ENCODE measurements around the gene LGMN.

LGMN gene

DNA sequence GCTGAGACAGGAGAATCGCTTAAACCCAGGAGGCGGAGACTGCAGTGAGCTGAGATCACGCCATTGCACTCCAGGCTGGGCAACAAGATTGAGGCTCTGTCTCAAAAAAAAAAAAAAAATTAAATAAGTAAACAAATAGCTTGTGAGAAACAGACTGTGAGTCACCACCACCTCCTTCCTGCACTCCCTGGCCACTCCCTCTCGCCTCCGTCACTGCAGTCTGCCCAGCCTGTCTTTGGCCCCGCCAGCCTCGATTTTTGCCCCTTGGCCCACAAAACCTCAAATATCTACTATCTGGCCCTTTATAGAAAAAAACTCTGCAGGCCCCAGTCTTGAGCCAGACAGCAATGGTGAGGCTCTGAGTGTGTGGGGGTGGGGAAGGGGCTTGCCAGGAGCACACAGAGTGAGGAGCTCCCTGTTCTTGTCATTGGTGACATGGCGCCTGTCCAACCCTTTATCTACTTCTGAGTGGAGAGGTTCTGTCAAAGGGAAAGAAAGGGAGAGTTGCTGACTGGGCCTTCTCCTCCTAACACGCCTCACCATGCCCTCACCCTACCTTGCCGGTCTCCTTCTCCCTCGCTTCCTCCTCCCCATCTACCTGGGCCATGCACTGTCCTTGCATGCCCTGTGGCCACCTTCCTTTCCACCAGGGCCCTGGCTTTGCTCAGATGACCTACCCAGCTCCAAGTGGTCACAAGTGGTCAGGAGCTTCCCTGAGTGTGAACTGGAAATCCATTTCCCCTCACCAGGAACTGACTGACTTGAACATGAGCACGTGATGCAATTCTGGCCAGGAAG is 22.1 kb downstream of the LGMN start:
- DNase-seq, result peak; percentile 69

DNA sequence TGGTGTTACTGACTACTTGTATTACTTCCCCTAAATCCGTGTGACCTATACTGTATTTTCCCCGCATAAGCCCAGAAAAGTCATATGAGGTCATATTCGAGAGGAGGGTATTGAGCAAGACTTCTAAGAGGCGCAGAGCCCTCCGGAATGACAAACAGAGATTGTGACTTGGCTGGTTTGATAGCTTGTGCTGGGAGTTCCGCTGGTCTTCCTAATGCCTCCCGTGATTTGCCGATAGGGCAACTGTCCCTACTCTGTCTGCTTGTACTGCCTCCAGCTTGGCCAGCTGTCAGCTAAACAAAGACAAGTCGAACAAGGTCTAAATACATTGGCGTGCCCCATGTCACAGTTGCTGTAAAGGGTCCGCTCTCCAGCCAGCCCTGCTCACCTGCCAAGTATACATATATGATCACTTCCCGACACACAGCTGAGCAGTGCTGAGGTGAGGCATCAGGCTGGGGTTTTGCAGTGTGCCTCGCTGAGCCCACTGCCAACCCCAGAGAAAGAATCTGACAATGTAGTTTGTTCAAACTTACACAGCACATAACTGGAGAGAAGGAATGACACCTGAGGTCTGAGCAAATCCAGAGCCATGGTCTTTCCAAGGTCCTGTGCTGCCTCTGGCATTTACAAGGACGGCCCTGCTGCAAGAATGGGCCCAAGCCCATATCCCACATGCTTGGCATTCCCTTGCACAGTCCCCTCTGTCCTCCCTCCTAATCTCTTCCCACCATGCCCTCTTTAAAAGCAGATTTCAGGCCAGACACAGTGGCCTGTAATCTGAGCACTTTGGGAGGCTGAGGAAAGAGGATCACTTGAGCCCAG is 23.7 kb downstream of the LGMN start:
- DNase-seq, result no peak

DNA sequence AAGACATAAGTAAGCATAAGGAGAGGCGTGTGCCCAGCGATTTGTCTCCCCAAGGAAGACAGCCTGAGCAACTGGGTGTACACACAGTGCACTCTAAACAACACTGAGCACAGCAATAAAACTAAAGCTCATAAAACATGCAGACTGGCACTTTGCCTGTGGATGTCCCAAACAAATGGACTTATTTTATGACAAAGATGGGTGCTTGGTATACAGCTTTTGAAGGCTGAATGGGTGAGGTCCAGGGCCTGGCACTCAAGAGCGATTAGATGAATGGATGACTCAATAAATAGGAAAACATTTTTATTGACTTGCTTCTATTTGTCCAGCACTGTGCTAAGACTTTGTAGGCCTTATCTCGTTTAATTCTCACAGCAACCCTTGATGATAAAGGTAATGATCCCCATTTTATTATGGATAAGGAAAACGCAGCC is 28.5 kb downstream of the LGMN start:
- DNase-seq, result no peak

DNA sequence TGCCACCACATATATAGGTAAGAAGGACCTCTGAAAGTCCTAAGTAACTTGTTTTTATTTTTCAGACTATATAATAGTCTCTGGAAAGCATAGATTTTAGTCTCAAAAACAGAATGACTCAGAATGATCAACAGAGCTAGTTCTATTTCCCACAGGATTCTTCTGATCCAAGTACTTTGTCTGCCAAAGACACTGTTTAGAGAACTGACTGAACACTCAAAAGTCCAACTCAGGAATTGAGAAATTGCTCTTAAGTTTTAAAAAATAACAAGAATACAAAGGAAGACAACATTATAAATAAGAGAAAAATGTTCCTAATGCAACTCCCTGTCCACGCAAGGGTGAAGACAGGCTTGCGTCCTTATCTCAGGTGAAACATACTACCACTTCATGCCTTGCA is 29.0 kb downstream of the LGMN start:
- peak; percentile 37 for DNase-seq

DNA sequence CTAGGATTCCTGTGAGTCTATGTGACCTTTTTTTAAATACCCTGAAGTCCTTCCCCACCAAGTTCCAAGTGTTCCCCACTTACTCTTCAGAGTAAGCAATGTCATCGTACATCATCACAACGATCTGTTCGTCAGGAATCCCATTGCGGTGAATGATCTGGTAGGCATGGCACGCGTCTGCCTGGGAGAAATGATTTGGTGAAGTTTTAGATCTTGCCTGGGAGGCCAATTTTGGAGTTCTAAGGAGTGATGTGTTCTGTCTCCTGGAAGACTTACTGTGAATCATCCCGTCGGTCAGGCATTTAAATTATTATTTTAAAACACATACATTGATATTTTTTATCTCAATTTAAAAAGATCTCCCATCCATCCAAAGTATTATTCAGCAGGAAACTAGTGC is 29.8 kb downstream of the LGMN start:
- DNase-seq, result peak; percentile 66

DNA sequence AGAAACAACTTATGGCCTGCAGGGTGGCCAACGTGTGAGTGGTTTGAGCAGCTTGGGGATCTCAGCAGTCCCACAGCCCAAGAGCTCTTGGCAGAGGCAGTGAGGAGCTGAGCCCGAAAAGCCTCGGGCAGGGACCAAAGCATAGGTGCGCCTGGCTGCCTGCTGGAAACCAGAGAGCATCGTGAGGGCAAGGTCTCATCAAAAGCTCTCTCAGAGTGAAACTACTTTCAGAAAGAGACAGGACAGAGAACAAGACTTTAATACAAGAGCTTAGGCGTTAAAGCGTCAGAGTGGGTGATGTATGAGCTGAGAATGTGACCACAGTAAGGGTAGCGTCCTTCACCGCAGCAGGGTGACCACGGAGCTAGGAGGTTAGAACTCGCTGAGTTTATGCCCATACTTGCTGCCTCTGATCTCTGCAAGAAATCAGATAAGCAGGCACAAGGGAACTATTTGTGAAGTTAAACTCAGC is 30.8 kb downstream of the LGMN start:
- DNase-seq, result no peak

DNA sequence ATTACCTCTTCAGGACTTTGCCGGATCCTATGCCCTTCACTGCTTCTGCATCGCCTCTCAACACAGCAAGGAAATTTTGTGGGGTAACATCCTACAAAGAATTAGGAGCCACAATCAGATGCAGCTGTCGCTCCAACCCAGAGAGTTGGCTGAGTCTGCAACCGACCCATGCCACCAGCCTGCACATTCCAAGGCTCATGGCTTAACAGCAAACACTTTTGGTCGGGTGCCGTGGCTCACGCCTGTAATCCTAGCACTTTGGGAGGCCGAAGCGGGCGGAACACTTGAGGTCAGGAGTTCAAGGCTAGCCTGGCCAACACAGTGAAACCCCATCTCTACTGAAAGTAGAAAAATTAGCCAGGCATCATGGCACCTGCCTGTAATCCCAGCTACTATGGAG is 32.3 kb downstream of the LGMN start:
- no peak for DNase-seq

DNA sequence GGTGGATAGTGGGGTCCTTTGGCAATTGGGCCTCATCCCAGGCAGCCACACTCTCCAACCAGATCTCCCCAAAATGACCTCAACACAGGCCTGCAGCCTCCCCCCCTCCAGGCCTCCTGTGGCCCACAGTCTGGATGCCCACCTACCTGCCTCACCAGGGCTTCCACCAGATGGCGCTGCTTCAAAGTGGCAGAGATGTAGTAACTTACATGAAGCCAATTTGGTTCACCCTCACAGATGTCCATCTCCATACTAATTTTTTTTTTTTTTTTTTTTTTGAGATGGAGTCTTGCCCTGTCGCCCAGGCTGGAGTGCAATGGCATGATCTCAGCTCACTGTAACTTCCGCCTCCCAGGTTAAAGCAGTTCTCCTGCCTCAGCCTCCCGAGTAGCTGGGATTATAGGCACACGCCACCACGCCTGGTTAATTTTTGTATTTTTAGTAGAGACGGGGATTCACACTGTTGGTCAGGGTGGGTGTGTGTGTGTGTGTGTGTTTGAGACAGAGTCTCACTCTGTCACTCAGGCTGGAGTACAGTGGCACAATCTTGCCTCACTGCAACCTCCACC is 33.6 kb downstream of the LGMN start:
- peak; percentile 63 for DNase-seq

DNA sequence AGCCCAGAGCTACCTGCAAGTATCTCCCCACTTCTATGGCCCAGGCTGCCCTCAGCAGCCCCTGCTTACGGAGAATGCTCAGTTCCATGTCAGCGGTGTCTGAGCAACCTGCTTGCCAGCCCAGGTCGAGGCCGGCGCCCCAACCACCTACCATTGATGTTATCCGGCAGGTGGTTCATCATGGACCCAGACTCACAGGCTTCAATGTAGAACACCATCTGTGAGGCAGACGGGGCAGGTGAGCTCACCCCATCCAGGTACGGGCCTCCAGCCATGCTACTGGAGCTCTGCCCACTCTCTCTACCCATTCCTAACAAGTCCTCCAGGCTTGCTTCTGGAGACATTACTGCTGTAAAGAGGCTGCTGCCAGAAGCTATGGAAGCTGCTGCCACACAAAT is 35.8 kb downstream of the LGMN start:
- DNase-seq, result no peak

DNA sequence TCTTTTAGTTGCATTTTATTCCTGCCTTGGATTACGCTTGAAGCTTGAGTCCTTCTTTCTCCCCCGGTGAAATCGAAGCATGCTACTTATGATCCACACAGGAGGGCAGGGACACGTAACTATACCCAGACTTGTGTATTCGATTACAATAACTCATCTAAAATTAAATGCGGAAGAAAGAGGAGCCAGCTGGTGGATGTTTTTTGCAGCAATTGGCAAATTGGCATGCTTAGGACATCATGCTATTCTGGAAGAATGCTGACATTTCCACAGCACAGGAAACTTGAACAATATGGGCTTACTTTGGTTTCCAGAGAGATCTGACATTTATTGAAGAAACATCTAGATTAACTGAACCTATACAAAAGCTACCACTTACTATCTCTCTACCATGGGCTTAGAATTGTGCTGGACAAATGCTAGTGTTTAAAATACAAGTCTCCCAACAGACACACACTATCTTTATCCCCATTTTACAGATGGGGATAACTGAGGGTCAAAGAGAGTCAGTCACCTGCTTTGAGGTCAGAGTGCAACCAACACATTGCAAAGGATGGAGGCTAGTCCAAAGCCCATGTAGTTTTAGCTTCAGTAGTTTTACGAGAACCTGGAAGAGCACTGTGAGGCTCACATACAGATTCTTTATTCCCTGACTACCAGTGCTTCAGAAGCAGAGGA is 36.3 kb downstream of the LGMN start:
- no peak for DNase-seq

DNA sequence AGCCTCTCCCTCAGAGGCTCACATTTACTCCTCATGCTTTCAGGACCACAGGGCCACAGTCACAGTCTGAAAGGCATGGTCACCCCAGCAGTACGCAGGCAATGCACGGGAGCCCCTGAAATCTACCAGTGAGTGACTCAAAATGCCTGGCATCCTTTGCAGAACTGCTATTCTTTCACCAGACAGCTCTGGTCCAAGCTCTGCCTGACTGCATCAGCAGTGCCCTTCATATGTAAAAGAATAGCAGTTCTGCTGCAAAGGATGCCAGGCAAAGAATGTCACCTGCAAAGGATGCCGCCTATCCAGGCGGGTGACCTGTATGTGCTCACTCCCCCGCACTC is 38.5 kb downstream of the LGMN start:
- DNase-seq, result no peak

DNA sequence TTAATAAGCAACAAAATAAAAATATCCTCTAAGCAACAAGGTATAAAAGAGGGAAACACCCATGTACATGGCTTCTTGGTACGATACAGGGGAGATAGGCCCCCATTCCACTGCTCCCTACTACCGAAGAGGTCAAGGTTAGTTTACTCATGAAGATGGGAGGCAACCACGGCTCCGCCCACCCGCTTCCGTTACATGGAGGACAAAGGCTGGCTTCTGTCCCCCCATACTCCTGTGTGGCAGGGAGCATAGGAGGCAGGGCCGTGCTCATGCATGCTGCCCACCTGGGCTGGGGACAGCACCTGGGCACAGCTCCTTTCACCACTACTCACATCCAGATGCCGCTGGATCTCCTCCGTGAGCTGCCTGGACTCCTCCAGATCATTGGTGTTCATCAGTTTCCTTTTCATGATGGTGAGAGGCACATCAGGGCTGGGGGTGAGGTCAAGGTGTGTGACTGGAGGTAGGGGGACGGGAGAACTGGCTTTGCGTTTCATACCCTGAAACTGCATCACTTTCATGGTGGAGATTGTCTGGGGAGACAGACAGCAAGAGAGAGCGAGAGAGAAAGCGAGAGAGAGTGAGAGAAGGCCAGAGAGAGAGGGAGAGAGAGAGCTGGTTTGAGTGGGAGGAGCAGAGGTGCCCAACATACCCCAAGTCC is 39.0 kb downstream of the LGMN start:
- no peak for DNase-seq

DNA sequence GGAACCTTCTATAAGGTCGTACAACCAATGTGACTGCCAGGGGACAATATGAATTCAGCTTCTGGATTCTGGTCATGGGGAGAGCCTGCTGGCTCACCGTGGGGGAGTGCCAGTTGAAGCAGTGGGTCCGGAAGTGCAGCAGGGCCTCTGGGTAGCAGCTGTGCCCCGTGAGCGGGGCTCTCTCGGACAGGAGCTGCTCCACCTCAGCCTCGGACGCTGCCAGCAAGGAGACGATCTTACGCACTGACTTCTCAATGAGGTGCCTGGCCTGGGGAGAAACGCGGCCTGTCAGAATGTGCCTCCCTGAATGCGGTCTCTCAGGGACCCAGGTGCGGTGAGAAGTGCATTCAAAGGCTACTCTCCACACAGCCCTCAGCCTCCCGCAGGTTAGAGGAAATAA is 42.0 kb downstream of the LGMN start:
- DNase-seq, result no peak

DNA sequence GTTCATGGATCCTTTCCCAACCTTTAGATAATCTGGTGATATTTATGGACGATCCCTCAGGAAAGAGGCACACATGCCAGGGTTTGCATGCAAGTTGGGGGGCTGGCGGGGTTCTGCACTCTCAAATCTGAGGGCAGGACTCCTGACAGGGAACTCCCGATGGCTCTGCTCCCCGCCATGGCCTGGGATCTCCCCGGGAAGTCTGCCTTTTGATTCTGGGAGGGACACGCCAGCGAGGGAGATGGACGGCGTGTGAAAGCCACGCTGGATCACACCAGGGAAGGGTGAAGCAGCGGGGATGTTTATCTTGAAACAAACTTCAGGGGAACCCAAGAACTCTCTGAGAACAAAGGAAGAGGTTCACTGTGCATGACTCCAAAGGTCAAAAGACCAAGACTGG is 43.6 kb downstream of the LGMN start:
- DNase-seq, result no peak

DNA sequence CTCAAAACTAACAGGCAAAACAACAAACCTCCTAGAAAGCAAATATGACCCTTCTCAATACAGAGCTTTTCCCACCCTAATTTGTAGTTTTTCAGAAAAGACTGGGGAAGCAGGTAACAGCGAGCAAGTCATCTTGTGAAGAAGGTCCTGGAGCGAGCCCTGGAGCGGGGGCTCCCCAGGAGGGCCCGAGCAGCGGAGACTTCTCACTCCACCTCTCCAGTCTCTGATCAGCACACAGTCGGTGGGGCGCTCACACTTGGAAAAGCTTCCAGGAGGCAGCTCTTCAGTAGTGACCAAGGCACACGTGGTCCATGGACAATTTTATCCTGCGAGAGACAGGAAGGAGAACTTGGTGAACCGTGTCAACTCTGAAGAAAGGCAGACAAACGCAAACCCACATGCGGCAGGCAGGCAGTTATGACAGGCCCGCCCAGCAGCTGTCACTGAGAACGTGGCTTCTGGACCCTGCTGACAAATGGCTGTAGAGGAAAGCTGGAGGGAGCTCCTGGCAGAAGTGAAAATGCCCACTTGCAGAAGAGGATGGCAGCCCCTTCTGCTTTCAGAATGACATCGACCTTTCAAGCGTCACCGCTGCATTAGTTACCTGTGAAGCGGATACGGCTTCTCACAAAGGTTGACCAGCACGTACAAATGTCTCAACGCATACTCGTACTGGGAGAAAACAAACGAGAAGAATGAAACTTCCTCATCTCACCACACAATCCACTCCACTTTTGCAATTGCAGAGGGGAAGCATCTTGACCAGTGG is 44.2 kb downstream of the LGMN start:
- no peak for DNase-seq

DNA sequence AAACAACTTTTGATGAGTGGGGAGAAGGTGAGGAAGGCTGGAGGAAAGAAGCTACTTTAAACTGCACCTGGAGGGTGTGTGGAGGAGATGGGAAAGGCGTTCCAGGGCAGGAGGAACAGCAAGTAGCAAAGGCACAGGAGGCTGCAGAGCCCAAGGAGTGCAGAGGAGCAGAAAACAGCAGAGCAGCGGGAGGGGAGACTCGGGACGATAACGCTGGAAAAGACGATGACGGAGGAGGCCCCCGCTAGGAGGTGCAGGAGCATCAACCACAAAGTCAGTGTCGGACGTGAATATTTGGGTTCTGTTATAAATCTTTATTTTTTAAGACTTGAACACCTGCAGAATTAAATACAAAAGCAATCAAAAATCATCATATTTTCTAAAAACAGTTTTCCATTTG is 44.9 kb downstream of the LGMN start:
- DNase-seq, result no peak

DNA sequence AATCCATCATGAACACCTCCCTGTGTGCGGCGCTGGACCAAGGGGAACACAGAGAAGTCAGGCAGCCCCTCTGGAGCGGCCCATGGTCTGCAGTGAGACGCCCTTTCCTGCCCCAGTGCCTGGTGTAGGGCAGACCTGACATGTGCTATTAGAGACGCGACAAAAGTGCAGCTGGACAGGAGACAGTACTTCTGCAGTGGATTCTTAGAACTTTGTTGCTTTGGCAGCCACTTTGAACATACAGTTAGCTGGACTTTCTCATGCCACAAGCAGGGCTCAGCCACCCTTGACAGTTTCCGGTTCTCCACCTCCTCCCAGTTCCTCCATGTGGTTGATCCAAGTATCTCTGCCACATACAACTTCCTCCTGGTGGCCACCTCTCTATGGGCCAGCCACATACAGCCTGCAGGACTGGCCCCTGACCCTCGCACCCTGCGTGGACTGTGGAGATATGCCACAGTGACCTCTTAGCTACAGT is 45.9 kb downstream of the LGMN start:
- no peak for DNase-seq

DNA sequence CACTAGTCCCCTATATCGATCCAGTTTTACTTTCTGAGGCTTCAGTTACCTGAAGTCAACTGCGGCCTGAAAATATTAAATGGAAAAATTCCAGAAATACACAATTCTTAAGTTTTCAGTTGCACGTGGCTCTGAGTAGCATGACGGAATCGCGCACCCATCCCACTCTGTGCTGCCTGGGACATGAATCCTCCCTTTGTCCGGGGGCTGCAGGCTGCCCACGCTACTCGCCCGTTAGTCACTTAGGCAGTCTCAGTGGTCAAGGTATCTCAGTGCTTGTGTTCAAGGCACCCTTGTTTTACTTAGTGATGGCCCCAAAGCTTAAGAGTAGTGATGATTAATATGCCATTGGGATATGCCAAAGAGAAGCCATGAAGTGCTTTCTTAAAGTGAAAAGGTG is 46.6 kb downstream of the LGMN start:
- no peak for DNase-seq

DNA sequence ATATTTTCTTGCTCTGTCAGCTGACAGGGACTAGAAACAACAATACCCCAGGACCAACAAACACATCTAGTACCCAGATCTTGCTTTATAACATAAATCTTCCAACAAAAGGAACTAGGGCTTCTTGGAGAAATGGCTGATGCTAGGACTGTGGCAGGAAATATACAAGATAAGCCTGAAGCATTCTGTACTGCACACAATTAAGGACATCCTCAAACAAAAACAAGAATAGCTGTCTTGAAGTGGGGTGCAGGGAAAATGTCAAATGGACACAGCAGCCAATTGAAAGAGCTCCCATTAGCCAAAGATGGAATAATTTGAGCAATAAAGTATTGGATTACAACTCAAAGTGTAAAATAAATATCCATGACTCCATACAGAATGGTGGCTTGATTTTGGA is 50.0 kb downstream of the LGMN start:
- no peak for DNase-seq

DNA sequence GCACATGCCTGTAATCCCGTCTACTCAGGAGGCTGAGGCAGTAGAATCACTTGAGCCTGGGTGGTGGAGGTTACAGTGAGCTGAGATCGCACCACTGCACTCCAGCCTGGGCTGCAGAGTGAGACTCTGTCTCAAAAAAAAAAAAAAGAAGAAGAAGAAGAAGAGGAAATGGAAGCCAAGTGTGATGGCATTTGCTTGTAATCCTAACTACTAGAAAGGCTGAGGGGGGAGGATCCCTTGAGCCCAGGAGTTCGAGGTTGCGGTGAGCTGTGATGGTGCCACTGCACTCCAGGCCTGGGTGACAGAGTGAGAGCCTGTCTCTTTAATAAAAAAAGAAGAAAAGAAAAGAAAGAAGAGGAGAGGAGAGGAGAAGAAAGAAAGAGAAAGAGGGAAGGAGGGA is 52.1 kb downstream of the LGMN start:
- DNase-seq, result no peak

DNA sequence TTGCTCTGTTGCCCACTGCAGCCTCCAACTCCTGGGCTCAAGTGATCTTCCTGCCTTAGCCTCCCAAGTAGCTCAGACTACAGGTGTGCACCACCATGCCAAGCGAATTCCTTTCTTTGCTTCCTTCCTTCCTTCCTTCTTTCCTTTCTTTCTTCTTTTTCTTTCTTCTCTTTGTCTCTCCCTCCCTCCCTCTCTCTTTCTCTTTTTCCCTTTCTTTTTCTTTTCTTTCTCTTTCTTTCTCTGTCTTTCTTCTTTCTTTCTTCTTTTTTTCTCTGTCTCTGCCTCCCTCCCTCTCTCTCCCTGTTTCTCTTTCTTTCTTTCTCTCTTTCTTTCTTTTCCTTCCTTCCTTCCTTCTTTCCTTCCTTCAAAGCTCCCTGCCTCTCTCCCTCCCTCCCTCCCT is 52.9 kb downstream of the LGMN start:
- no peak for DNase-seq

DNA sequence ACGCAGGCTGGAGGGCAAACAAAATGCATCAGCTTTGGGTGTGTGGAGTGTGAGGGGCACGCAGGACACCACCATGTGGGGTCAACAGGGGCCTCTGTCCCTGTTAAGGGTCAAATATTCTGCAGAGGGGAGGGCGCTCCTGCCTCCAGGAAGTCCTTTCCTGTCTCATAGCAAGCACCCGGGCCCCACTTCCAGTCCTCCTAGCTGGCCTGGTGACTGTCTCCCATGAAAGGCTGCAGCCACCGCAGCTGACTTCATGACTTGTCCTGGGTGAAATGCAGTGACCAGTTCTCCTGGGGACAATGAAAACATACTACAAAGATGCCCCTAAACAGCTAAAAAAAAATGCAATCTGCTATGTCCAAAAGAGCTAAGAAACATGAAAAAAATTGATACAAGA is 53.6 kb downstream of the LGMN start:
- no peak for DNase-seq
